ENCODE measurements around the gene PTCD1.
A peak's percentile ranks its signal among the peaks of the same experiment; 100 is the strongest.

PTCD1 gene

DNA sequence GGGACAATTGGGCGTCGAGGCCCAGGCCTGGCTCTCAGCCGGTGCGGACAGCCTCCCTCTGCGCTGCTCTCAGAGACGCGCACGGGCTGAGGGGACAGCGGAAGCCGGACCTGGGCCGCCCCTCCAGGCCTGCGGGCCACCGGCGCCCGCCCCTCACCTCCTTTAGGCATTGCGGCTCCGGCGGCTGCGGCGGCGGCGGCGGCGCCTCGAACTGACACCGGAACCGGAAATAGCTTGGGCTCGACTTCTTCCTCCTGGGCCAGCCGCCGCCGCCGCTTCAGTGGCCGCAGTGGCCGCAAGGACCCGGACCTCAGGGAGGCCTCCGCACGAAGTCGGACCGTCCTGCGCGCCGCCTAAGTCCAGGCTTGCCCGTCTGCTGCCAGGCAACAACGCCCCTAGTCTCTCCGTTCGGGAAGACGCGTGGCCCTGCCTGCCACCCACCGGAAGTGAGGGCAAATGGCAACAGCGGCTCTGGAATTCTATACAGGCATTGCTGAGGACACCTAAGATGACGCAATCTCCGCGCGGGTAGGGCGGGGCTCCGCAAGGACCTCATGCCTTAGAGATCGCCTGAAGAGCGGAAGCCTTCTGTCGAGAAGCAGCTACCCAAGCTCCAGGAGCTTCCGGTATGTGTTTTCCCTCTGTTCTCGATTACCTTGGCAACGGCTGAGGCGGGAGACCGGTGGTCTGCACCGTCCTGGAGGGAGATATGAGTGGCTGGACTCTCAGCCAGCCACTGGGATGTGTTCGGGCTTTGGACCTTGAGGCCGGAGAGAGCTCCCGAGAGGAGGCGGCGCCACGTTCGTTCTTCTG is 30.0 kb downstream of the PTCD1 start, which contains the start of the genes BUD31 and PDAP1:
Gene BUD31 (plus strand): TSS at position 591 of the 813 bp plus-strand sequence. CDS start 2,124 bp downstream, outside the sequence.
Gene PDAP1 (minus strand): TSS at position 219 of the 813 bp plus-strand sequence. CDS start 49 bp downstream, at position 170.
- Histone ChIP-seq H3K4me1 (ENCODE audit: insufficient read depth, low read length) (peaks cover 10% of the 10 kb centered on the region; the same call in 1 of the 2 replicates), H3K36me3 (ENCODE audit: insufficient read depth, low read length) (peaks cover 21% of the 10 kb centered on the region), H3K9ac (ENCODE audit: low read depth, low read length) (peak within 1 kb of the TSS; percentile 86), H3K9me3 (ENCODE audit: control insufficient read depth, insufficient read depth, low read length) (no peaks in the 10 kb centered on the region)

GRCh38 chr7:99407872-99408378 is 30.7 kb downstream of the PTCD1 start:
- Histone ChIP-seq H3K9ac (ENCODE audit: low read depth, low read length) (peak overlapping the region; percentile 86), H3K4me1 (ENCODE audit: insufficient read depth, low read length) (peaks cover 10% of the 10 kb centered on the region; the same call in 1 of the 2 replicates), H3K36me3 (ENCODE audit: insufficient read depth, low read length) (peaks cover 19% of the 10 kb centered on the region), H3K9me3 (ENCODE audit: control insufficient read depth, insufficient read depth, low read length) (no peaks in the 10 kb centered on the region)

GRCh38 chr7:99406557-99406956 is 32.0 kb downstream of the PTCD1 start:
- H3K36me3 ChIP-seq (ENCODE audit: insufficient read depth, low read length) = peaks cover 24% of the 10 kb centered on the region
- H3K9me3 ChIP-seq (ENCODE audit: control insufficient read depth, insufficient read depth, low read length) = no peaks in the 10 kb centered on the region
- H3K4me1 ChIP-seq (ENCODE audit: insufficient read depth, low read length) = peaks cover 10% of the 10 kb centered on the region; the same call in 1 of the 2 replicates
- H3K9ac ChIP-seq (ENCODE audit: low read depth, low read length) = no peak overlapping the region

DNA sequence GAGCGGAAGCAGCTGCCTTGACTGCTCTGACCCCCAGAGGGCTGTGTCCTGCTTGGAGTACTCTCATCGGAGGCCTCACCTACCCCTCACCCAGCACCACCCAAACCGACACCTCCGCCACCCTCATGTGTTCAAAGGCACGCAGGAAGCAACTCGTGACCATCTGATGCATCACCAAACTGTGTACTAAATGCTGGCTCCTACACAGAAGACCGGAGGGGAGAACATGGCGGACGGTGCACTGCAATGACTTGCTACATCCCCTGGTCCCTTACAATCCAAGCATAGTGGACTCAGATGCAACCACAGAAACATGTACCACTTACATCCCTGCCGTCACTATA is 33.6 kb downstream of the PTCD1 start:
- H3K4me1 ChIP-seq (ENCODE audit: insufficient read depth, low read length) = peaks cover 10% of the 10 kb centered on the region; the same call in 1 of the 2 replicates
- H3K9me3 ChIP-seq (ENCODE audit: control insufficient read depth, insufficient read depth, low read length) = no peaks in the 10 kb centered on the region
- H3K9ac ChIP-seq (ENCODE audit: low read depth, low read length) = no peak overlapping the region
- H3K36me3 ChIP-seq (ENCODE audit: insufficient read depth, low read length) = peaks cover 30% of the 10 kb centered on the region; the same call in 1 of the 2 replicates

- Histone ChIP-seq H3K4me1 (ENCODE audit: insufficient read depth, low read length) (peaks cover 10% of the 10 kb centered on the region; the same call in 1 of the 2 replicates), H3K36me3 (ENCODE audit: insufficient read depth, low read length) (peaks cover 32% of the 10 kb centered on the region; the same call in 1 of the 2 replicates), H3K9ac (ENCODE audit: low read depth, low read length) (no peak overlapping the region), H3K9me3 (ENCODE audit: control insufficient read depth, insufficient read depth, low read length) (no peaks in the 10 kb centered on the region)
Measured at GRCh38 chr7:99404235-99404976, 34.2 kb downstream of the PTCD1 start.

DNA sequence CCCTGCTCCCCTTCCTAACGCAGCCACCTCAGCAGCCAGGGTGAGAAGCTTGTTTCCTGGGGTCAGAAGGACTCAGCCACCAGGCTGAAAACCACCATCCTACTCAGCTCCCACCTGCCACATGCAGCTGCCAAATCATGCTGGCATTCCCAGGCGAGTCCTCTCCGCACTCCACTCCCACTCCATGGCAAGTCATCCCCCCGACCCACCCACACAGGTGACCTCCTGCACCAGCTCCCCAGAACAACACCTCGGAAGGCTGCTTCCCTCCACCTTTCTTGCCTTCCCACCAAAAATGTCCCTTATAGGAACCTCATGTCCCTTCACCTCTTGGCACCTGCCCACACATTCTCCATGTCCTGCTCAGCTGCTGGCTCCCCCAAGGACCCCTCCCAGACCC is 34.8 kb downstream of the PTCD1 start:
- Histone ChIP-seq H3K4me1 (ENCODE audit: insufficient read depth, low read length) (peaks cover 10% of the 10 kb centered on the region; the same call in 1 of the 2 replicates), H3K9ac (ENCODE audit: low read depth, low read length) (no peak overlapping the region), H3K36me3 (ENCODE audit: insufficient read depth, low read length) (peaks cover 32% of the 10 kb centered on the region; the same call in 1 of the 2 replicates), H3K9me3 (ENCODE audit: control insufficient read depth, insufficient read depth, low read length) (no peaks in the 10 kb centered on the region)

DNA sequence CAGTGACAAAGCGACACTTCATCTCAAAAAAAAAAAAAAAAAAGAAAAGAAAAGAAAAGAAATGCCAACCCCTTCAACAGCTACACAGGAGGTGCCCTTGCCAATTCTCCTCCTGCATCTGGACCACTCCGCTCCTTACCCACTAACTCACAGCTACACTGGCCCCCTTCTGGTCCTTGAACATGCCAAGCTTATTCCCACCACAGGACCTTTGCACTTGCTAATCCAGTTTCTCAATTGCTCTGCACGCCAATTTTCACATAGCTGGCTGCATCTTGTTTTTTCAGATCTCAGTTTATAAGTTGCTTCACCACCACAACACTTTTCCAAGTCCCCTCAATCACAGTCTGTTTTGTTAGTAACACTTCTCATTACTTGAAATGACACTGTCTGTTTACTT is 35.7 kb downstream of the PTCD1 start:
- H3K9me3 ChIP-seq (ENCODE audit: control insufficient read depth, insufficient read depth, low read length) = no peaks in the 10 kb centered on the region
- H3K9ac ChIP-seq (ENCODE audit: low read depth, low read length) = no peak overlapping the region
- peaks cover 32% of the 10 kb centered on the region; the same call in 1 of the 2 replicates for H3K36me3 ChIP-seq (ENCODE audit: insufficient read depth, low read length)
- peaks cover 10% of the 10 kb centered on the region; the same call in 1 of the 2 replicates for H3K4me1 ChIP-seq (ENCODE audit: insufficient read depth, low read length)

DNA sequence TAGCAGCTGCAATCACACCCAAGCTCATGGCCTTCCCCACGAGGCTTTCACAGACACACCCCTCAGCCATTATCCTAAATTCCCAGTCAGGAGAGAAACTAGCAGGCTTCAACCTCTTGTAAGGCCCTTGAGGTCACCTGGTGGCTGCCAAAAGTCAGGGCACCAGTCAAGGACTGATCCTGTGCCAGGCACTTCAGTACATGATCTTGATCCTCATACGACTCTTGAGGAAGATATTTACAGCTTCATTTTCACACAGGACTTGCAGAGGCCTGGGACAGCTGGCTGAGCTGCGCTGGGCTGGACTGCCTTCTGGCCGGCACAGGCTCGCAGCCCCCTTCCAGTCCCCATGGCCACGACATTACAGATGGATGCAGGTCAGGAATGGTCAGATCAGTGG is 39.0 kb downstream of the PTCD1 start:
- Histone ChIP-seq H3K4me1 (ENCODE audit: insufficient read depth, low read length) (no peaks in the 10 kb centered on the region), H3K36me3 (ENCODE audit: insufficient read depth, low read length) (peaks cover 41% of the 10 kb centered on the region), H3K9me3 (ENCODE audit: control insufficient read depth, insufficient read depth, low read length) (no peaks in the 10 kb centered on the region), H3K9ac (ENCODE audit: low read depth, low read length) (no peak overlapping the region)

GRCh38 chr7:99398891-99399445 is 39.6 kb downstream of the PTCD1 start:
- no peak overlapping the region for H3K9ac ChIP-seq (ENCODE audit: low read depth, low read length)
- H3K9me3 ChIP-seq (ENCODE audit: control insufficient read depth, insufficient read depth, low read length) = no peaks in the 10 kb centered on the region
- H3K36me3 ChIP-seq (ENCODE audit: insufficient read depth, low read length) = peaks cover 38% of the 10 kb centered on the region
- no peaks in the 10 kb centered on the region for H3K4me1 ChIP-seq (ENCODE audit: insufficient read depth, low read length)

DNA sequence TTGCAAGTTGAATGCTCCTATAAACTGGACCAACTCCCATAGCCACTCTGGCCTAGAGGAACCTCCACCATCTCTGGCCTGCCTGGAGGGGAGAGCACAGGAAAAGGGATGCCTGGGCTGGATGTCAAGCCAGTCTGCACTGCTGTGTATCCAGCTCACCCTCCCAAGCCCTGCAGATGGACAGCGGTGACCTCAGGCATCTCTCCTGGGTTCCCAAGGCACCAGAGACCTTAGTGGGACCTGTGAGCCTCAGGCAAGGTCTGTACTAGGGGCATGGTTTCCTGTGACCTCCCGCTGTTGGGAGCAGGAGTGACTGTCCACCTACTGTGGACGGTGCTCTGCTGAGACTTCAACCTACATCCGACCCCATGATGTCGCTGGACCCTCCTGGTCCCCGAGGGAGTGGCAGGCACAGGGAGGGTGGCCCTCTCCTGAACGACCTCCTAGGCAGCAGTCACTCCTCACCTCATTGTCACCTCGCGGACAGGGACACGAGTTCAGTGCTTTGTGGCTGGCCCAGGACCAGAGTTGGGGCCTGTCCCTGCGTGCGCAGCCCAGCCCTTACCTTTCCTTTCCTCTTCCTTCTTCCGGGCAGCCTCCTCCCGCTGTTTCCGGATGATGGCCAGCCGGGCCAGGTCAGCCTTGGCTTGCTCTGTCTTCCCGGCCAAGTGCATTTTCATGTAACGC is 41.2 kb downstream of the PTCD1 start:
- H3K9ac ChIP-seq (ENCODE audit: low read depth, low read length) = no peak overlapping the region
- no peaks in the 10 kb centered on the region for H3K9me3 ChIP-seq (ENCODE audit: control insufficient read depth, insufficient read depth, low read length)
- H3K36me3 ChIP-seq (ENCODE audit: insufficient read depth, low read length) = peaks cover 30% of the 10 kb centered on the region
- peaks cover 2% of the 10 kb centered on the region; the same call in 1 of the 2 replicates for H3K4me1 ChIP-seq (ENCODE audit: insufficient read depth, low read length)

DNA sequence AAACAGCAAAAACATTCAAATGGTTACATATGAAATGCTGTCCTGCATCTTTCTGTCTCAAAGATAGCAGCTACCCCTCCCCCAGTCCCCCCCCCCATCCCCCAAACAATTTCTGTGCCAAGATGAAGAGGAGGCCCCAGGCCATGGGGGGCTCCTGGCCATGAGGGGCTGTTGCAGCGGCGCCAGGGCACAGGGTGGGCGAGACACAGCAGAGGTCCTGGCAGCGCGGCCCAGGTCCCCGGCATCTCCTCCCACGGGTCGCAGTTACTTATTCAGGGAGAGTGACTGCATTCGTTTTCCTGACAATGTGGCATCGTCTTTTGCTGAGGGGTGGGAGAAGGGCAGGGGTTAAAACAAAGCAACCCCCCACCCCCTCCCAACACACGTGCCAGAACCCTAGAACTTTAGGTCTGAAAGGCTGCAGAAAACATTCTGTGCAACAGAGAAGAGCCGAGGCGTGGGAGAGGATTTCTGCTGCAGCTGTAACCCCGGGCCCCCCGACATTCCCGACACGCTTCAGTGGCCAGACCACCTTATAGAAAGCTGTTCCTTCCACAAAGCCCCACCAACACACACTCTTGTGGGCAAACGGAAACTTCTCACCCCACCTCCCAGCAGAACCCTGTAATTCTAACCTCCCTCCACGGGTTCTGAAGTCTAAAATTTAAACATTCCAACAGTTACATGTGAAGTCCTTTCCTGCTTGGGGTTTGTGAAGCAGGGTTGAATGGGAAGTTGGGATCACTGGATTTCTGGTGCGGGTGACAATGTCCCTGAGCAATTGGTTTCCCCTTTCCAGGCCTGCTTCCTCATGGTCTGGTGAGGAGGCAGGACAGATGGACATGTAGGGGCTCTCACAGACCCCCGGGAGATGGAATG is 41.9 kb downstream of the PTCD1 start:
- Histone ChIP-seq H3K36me3 (ENCODE audit: insufficient read depth, low read length) (peaks cover 26% of the 10 kb centered on the region), H3K9ac (ENCODE audit: low read depth, low read length) (no peak overlapping the region), H3K9me3 (ENCODE audit: control insufficient read depth, insufficient read depth, low read length) (no peaks in the 10 kb centered on the region), H3K4me1 (ENCODE audit: insufficient read depth, low read length) (peaks cover 2% of the 10 kb centered on the region; the same call in 1 of the 2 replicates)

- peaks cover 2% of the 10 kb centered on the region; the same call in 1 of the 2 replicates for H3K4me1 ChIP-seq (ENCODE audit: insufficient read depth, low read length)
- H3K9me3 ChIP-seq (ENCODE audit: control insufficient read depth, insufficient read depth, low read length) = no peaks in the 10 kb centered on the region
- H3K9ac ChIP-seq (ENCODE audit: low read depth, low read length) = no peak overlapping the region
- peaks cover 19% of the 10 kb centered on the region for H3K36me3 ChIP-seq (ENCODE audit: insufficient read depth, low read length)
Measured at GRCh38 chr7:99395616-99396327, 42.8 kb downstream of the PTCD1 start.
